Astrocyte of the cerebellum (primary cell): ENCODE data around the gene CSMD2.

Experiments
- DNase-seq: peaks from one replicate; pipeline ENCODE4 v3.0.0-alpha.2; 2011; ENCODE audit warnings: low read depth
- H3K4me3 ChIP-seq: 2 replicates; pipeline ENCODE4 v1.5.1; 2011; ENCODE audit warnings: mild to moderate bottlenecking, low read depth, low read length, moderate library complexity
- in situ Hi-C: cut with HindIII; loops from 2 replicates; pipeline ENCODE4 v1.10.0; 2017; ENCODE audit warnings: low sequenced_read_pairs
- TF ChIP-seq, protein P1 (sequence below): IDR thresholded peaks from 2 replicates; pipeline ENCODE4 v1.5.1; 2012; ENCODE audit warnings: low read length, low read depth, moderate library complexity, mild to moderate bottlenecking; ENCODE audit errors: missing control alignments

CSMD2 gene

DNA sequence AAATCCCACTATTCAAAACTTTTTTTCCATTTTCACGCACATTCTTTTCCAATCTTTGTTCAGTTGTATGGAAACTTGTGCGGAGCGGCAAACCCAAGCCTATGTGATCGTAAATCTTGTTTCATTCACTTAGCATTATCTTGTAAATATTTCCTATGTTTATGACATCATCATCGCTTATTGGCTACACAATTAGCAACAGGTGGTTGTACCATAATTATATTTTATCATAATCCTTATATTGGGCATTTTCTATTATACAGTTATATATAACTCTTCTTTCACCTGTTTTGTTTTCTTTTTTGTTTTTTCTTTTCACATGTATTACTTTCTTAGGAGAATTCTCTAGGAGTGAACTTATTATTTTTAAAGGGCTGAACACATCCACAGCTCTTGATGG is 627.1 kb downstream of the CSMD2 start:
- TF ChIP-seq, protein P1, sequence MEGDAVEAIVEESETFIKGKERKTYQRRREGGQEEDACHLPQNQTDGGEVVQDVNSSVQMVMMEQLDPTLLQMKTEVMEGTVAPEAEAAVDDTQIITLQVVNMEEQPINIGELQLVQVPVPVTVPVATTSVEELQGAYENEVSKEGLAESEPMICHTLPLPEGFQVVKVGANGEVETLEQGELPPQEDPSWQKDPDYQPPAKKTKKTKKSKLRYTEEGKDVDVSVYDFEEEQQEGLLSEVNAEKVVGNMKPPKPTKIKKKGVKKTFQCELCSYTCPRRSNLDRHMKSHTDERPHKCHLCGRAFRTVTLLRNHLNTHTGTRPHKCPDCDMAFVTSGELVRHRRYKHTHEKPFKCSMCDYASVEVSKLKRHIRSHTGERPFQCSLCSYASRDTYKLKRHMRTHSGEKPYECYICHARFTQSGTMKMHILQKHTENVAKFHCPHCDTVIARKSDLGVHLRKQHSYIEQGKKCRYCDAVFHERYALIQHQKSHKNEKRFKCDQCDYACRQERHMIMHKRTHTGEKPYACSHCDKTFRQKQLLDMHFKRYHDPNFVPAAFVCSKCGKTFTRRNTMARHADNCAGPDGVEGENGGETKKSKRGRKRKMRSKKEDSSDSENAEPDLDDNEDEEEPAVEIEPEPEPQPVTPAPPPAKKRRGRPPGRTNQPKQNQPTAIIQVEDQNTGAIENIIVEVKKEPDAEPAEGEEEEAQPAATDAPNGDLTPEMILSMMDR, result no peak
- DNase-seq, result no peak
- in situ Hi-C loops, result no loop called here
- no peak overlapping the region for H3K4me3 ChIP-seq

DNA sequence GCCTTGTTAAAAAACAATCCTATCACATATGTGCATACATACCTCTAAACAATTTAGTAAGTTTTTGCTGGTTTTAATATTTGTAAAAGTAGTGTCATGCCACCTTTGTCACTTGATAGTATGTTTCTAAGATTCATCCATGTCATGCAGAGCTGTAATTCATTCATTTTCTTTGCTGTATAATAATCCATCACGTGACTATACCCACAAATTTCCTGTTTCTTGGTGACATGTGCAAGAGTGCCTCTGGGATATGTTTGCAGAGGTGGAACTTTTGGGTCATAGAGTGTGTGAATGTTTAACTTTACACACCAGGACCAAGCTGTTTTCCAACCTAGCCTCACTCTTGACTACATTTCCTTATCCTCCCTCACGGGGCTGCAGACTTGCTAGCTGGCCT is 629.7 kb downstream of the CSMD2 start:
- in situ Hi-C loops, result no loop called here
- no peak overlapping the region for H3K4me3 ChIP-seq
- DNase-seq, result no peak
- TF ChIP-seq, protein P1, result no peak

DNA sequence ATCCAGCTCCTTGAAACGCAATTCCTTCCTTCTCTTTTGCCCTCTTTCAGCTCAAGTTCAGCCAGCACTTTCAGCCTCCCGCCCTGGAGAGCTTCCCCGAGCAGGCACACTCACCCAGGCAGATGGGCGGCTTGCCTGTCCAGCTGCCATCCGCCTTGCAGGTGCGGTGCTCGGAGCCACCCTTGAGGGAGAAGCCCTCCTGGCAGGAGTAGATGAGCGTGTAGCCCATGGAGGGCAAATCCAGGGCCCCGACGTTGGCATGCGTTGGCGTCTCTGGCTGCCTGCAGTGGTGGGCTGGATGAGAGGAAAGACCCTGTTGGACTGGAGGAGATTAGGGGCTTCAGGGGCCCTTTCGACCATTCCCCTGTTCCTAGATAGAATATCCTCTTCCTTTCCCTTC is 632.1 kb downstream of the CSMD2 start:
- no peak overlapping the region for H3K4me3 ChIP-seq
- TF ChIP-seq, protein P1, result no peak
- in situ Hi-C loops, result no loop called here
- no peak for DNase-seq

DNA sequence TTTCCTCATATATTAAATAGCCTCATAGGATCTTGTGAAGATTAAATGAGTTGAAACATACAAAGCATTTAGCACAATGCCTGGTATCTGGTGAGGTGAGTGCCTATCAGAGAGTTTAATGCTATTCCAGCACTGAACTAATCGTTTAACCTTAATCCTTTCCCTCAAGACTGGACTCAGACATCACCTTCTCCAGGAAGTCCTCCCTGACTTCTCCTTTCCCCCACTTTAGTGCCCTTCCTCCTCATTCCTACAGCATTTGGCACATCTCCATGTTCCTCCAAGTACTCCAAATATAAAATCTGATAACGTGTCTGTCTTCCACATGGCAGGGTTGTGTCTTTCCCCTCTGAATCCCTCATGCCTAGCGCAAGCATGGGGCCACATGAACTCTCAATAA is 632.8 kb downstream of the CSMD2 start:
- TF ChIP-seq, protein P1, result no peak
- no peak for DNase-seq
- no peak overlapping the region for H3K4me3 ChIP-seq
- in situ Hi-C loops, result no loop called here

DNA sequence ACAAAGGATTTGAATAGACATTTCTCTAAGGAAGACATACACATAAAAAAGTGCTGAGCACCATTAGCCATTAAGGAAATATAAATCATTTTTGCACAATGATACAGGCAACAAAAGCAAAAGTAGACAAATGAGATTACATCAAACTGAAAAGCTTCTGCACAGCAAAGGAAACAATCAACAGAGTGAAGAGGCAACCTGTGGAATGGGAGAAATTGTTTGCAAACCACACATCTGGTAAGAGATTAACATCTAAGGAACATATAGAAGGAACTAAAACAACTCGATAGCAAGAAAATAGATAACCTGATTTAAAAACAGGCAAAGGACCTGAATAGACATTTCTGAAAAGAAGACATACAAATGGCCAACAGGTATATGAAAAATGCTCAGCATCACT is 635.1 kb downstream of the CSMD2 start:
- in situ Hi-C loops, result no loop called here
- DNase-seq, result no peak
- TF ChIP-seq, protein P1, result no peak
- no peak overlapping the region for H3K4me3 ChIP-seq

DNA sequence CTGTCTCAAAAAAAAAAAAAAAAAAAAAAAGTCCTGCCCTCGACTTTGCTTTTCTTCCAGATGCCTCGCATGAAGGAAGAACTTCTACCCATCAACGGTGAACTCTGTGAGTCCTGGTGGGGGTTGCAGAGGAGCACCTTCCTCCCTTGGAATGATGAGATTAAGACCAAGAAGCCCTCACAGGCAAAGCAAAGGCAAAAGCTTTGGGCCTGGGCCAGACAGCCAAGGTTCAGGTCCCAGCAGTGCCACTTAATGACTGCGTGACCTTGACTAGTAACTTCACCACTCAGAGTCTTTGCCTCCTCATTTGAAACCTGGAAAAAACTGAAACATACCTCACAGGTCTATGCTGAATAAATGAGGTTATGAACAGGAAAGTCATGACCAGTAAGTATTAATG is 637.1 kb downstream of the CSMD2 start:
- TF ChIP-seq, protein P1, result no peak
- no peak for DNase-seq
- in situ Hi-C loops, result no loop called here
- no peak overlapping the region for H3K4me3 ChIP-seq

DNA sequence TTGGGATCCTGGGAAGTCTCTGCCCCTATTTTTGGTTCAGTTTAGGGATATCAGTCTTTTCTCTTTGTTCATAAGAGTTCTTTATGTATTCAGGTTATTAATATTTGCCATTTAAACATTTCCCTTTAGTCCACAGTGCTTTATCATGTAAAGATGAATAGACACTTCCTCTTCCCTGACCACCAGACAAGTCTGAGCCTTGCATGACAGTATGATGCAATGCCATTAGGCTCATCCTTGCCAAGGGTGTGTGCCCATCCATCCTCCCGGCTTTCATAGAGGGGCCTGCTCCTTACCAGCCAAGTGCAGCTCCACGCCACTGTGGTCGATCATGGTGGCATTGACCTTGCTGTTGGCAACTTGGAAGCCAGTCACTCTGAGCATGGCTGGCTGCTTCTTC is 640.4 kb downstream of the CSMD2 start:
- H3K4me3 ChIP-seq, result no peak overlapping the region
- in situ Hi-C loops, result no loop called here
- no peak for DNase-seq
- TF ChIP-seq, protein P1, result no peak
